ENCODE measurements around the gene PSMB10. TPM values are rescaled to one million over a fixed set of nuclear protein-coding genes. Genes with fewer than 3 reads are reported as not detected.

The PSMB10 gene
- total RNA-seq, 1 donor = 47.0 TPM

GRCh38 chr16:67893743-67894399, 42.8 kb downstream of the PSMB10 start:
- Histone ChIP-seq H4K20me1 (ENCODE audit: insufficient read depth, low read length) (peaks cover 18% of the 10 kb centered on the region), H3K79me2 (ENCODE audit: insufficient read depth, low read length) (peaks cover 56% of the 10 kb centered on the region), H3K27me3 (ENCODE audit: insufficient read depth, low read length) (no peaks in the 10 kb centered on the region), H3K9me3 (ENCODE audit: low read depth, low read length) (no peaks in the 10 kb centered on the region), H3K36me3 (ENCODE audit: insufficient read depth, low read length) (no peaks in the 10 kb centered on the region), H2AFZ (ENCODE audit: low read length) (peak overlapping the region; percentile 93), H3K4me3 (ENCODE audit: insufficient read depth, low read length) (peak overlapping the region; percentile 97), H3K27ac (ENCODE audit: low read depth, low read length) (peak overlapping the region; percentile 95), H3K4me2 (ENCODE audit: insufficient read depth, low read length) (peak overlapping the region; percentile 89), H3K4me1 (ENCODE audit: insufficient read depth, low read length) (peaks cover 19% of the 10 kb centered on the region)
- no peak for TF ChIP-seq CTCF (IDR thresholded peaks at IDR 0.05; ENCODE audit: extremely low read depth, low read depth, low read length)
- DNase-seq (ENCODE audit: insufficient read length, low spot score, missing footprints) = peak; percentile 89

GRCh38 chr16:67892899-67893742, 43.5 kb downstream of the PSMB10 start, which contains the start of gene PSKH1:
Gene PSKH1, plus strand, starts transcription at chr16:67893254. Its CDS starts 15,496 bp downstream, at chr16:67908750.
- peaks cover 50% of the 10 kb centered on the region for H3K79me2 ChIP-seq (ENCODE audit: insufficient read depth, low read length)
- peak within 1 kb of the TSS; percentile 97 for H3K4me3 ChIP-seq (ENCODE audit: insufficient read depth, low read length)
- H3K36me3 ChIP-seq (ENCODE audit: insufficient read depth, low read length) = no peaks in the 10 kb centered on the region
- no peaks in the 10 kb centered on the region for H3K27me3 ChIP-seq (ENCODE audit: insufficient read depth, low read length)
- peak; percentile 100 for DNase-seq (ENCODE audit: insufficient read length, low spot score, missing footprints)
- H3K27ac ChIP-seq (ENCODE audit: low read depth, low read length) = peak within 1 kb of the TSS; percentile 95
- H2AFZ ChIP-seq (ENCODE audit: low read length) = peak within 1 kb of the TSS; percentile 93
- TF ChIP-seq CTCF (IDR thresholded peaks at IDR 0.05; ENCODE audit: extremely low read depth, low read depth, low read length) = no peak
- peak within 1 kb of the TSS; percentile 89 for H3K4me2 ChIP-seq (ENCODE audit: insufficient read depth, low read length)
- H4K20me1 ChIP-seq (ENCODE audit: insufficient read depth, low read length) = peaks cover 15% of the 10 kb centered on the region
- H3K9me3 ChIP-seq (ENCODE audit: low read depth, low read length) = no peaks in the 10 kb centered on the region
- H3K4me1 ChIP-seq (ENCODE audit: insufficient read depth, low read length) = peaks cover 19% of the 10 kb centered on the region

- Histone ChIP-seq H2AFZ (ENCODE audit: low read length) (peak overlapping the region; percentile 75), H3K79me2 (ENCODE audit: insufficient read depth, low read length) (peaks cover 42% of the 10 kb centered on the region), H3K4me1 (ENCODE audit: insufficient read depth, low read length) (peaks cover 16% of the 10 kb centered on the region), H3K4me3 (ENCODE audit: insufficient read depth, low read length) (peak overlapping the region; percentile 97), H3K9me3 (ENCODE audit: low read depth, low read length) (no peaks in the 10 kb centered on the region), H3K4me2 (ENCODE audit: insufficient read depth, low read length) (peak overlapping the region; percentile 82), H4K20me1 (ENCODE audit: insufficient read depth, low read length) (peaks cover 9% of the 10 kb centered on the region), H3K27me3 (ENCODE audit: insufficient read depth, low read length) (no peaks in the 10 kb centered on the region), H3K27ac (ENCODE audit: low read depth, low read length) (no peak overlapping the region), H3K36me3 (ENCODE audit: insufficient read depth, low read length) (no peaks in the 10 kb centered on the region)
- no peak for TF ChIP-seq CTCF (IDR thresholded peaks at IDR 0.05; ENCODE audit: extremely low read depth, low read depth, low read length)
- DNase-seq (ENCODE audit: insufficient read length, low spot score, missing footprints) = no peak
Measured at GRCh38 chr16:67892375-67892774, 44.3 kb downstream of the PSMB10 start.

- DNase-seq (ENCODE audit: insufficient read length, low spot score, missing footprints) = peak; percentile 69
- Histone ChIP-seq H3K9me3 (ENCODE audit: low read depth, low read length) (no peaks in the 10 kb centered on the region), H3K27ac (ENCODE audit: low read depth, low read length) (no peak overlapping the region), H3K36me3 (ENCODE audit: insufficient read depth, low read length) (peaks cover 14% of the 10 kb centered on the region), H4K20me1 (ENCODE audit: insufficient read depth, low read length) (peaks cover 17% of the 10 kb centered on the region), H3K79me2 (ENCODE audit: insufficient read depth, low read length) (peaks cover 2% of the 10 kb centered on the region), H3K27me3 (ENCODE audit: insufficient read depth, low read length) (no peaks in the 10 kb centered on the region), H3K4me1 (ENCODE audit: insufficient read depth, low read length) (peaks cover 8% of the 10 kb centered on the region), H2AFZ (ENCODE audit: low read length) (no peak overlapping the region), H3K4me2 (ENCODE audit: insufficient read depth, low read length) (no peak overlapping the region), H3K4me3 (ENCODE audit: insufficient read depth, low read length) (no peak overlapping the region)
- no peak for TF ChIP-seq CTCF (IDR thresholded peaks at IDR 0.05; ENCODE audit: extremely low read depth, low read depth, low read length)
Measured at GRCh38 chr16:67888331-67888730, 48.3 kb downstream of the PSMB10 start.
